Measurements from ENCODE around the gene EGLN3. TPM values are rescaled to one million over a fixed set of nuclear protein-coding genes. Genes with fewer than 3 reads are reported as not detected.
"Not testable (repeated sequence)": the region's sequence is repeated elsewhere in the genome, so short reads cannot be mapped to it uniquely, and the experiment has no call there.

EGLN3 gene
- total RNA-seq, 4 donors from 2014 or later = 10.7 to 125 (median 45.2) TPM

- in situ Hi-C loops (cut with MboI; ENCODE audit: low pct_ligation_motif_present in 1 of 4, low pct_unique_long_range_greater_than_20kb in 1 of 4, low sequenced_read_pairs in 3 of 4) = no loop called here
- no peak for DNase-seq
- 88 to 96% methylated on average over 5 to 8 of the region's 8 CpGs for WGBS, 2 donors (ENCODE audit: low coverage in 1 of 2)
These were observed 28.2 kb upstream of the EGLN3 start for GRCh38 chr14:33978892-33979612.

GRCh38 chr14:33972583-33973081, 21.8 kb upstream of the EGLN3 start:
- no peaks in the 10 kb centered on the region for H3K27me3 ChIP-seq
- no peak for TF ChIP-seq EP300 (IDR thresholded peaks at IDR 0.05; ENCODE audit: low read depth)
- H3K9me3 ChIP-seq = peaks cover 0 to 6% of the 10 kb centered on the region in 2 donors
- H3K27ac ChIP-seq = no peak overlapping the region
- intact Hi-C loops (cut with DNase I; ENCODE audit: low total_unique reads) (no loop called here), in situ Hi-C loops (cut with MboI; ENCODE audit: low pct_ligation_motif_present in 1 of 4, low pct_unique_long_range_greater_than_20kb in 1 of 4, low sequenced_read_pairs in 3 of 4) (no loop called here)
- no peak for DNase-seq
- H3K36me3 ChIP-seq = no peaks in the 10 kb centered on the region
- no peak overlapping the region for H3K4me3 ChIP-seq
- no peaks in the 10 kb centered on the region for H3K4me1 ChIP-seq
- WGBS, 2 donors (ENCODE audit: low coverage in 1 of 2) = 65 to 86% methylated on average over 6 of the region's 6 CpGs

More at GRCh38 chr14:33978892-33979612, 28.2 kb upstream of the EGLN3 start:
- H3K4me1 ChIP-seq = no peaks in the 10 kb centered on the region
- H3K27me3 ChIP-seq = no peaks in the 10 kb centered on the region
- H3K9me3 ChIP-seq = no peaks in the 10 kb centered on the region
- no peak overlapping the region for H3K4me3 ChIP-seq
- H3K36me3 ChIP-seq = no peaks in the 10 kb centered on the region
- intact Hi-C loops (cut with DNase I; ENCODE audit: low total_unique reads) = no loop called here
- H3K27ac ChIP-seq = no peak overlapping the region
- TF ChIP-seq EP300 (IDR thresholded peaks at IDR 0.05; ENCODE audit: low read depth) = no peak
- TF ChIP-seq POLR2A (IDR thresholded peaks at IDR 0.05) = no peak
- no peak for TF ChIP-seq CTCF (IDR thresholded peaks at IDR 0.05)
- no peak for TF ChIP-seq POLR2AphosphoS5 (IDR thresholded peaks at IDR 0.05)

GRCh38 chr14:33969846-33970245, 19.0 kb upstream of the EGLN3 start:
- H3K36me3 ChIP-seq; H3K27me3 ChIP-seq; H3K9me3 ChIP-seq; H3K27ac ChIP-seq; intact Hi-C loops (cut with DNase I; ENCODE audit: low total_unique reads); H3K4me1 ChIP-seq; in situ Hi-C loops (cut with MboI; ENCODE audit: low pct_ligation_motif_present in 1 of 4, low pct_unique_long_range_greater_than_20kb in 1 of 4, low sequenced_read_pairs in 3 of 4); H3K4me3 ChIP-seq; DNase-seq: not testable (repeated sequence)
- WGBS, 2 donors (ENCODE audit: low coverage in 1 of 2) = 89 to 93% methylated on average over 1 of the region's 1 CpG

- H3K9me3 ChIP-seq = peaks cover 0 to 6% of the 10 kb centered on the region in 2 donors
- H3K36me3 ChIP-seq = no peaks in the 10 kb centered on the region
- H3K27me3 ChIP-seq = no peaks in the 10 kb centered on the region
- in situ Hi-C loops (cut with MboI; ENCODE audit: low pct_ligation_motif_present in 1 of 4, low pct_unique_long_range_greater_than_20kb in 1 of 4, low sequenced_read_pairs in 3 of 4) = no loop called here
- no peak for DNase-seq
- H3K4me3 ChIP-seq = no peak overlapping the region
- intact Hi-C loops (cut with DNase I; ENCODE audit: low total_unique reads) = no loop called here
- TF ChIP-seq EP300 (IDR thresholded peaks at IDR 0.05; ENCODE audit: low read depth) (no peak), POLR2A (IDR thresholded peaks at IDR 0.05) (no peak), POLR2AphosphoS5 (IDR thresholded peaks at IDR 0.05) (no peak), CTCF (IDR thresholded peaks at IDR 0.05) (no peak)
- WGBS, 2 donors (ENCODE audit: low coverage in 1 of 2) = 50 to 78% methylated on average over 1 of the region's 1 CpG
- H3K4me1 ChIP-seq = no peaks in the 10 kb centered on the region
- H3K27ac ChIP-seq = no peak overlapping the region
These were observed 17.8 kb upstream of the EGLN3 start for GRCh38 chr14:33968722-33969121.

- DNase-seq = no peak
- in situ Hi-C loops (cut with MboI; ENCODE audit: low pct_ligation_motif_present in 1 of 4, low pct_unique_long_range_greater_than_20kb in 1 of 4, low sequenced_read_pairs in 3 of 4) = no loop called here
- Histone ChIP-seq H3K4me3 (no peak overlapping the region), H3K4me1 (no peaks in the 10 kb centered on the region), H3K27me3 (no peaks in the 10 kb centered on the region), H3K27ac (no peak overlapping the region), H3K36me3 (no peaks in the 10 kb centered on the region), H3K9me3 (peaks cover 0 to 6% of the 10 kb centered on the region in 2 donors)
- intact Hi-C loops (cut with DNase I; ENCODE audit: low total_unique reads) = no loop called here
- no peak for TF ChIP-seq CTCF (IDR thresholded peaks at IDR 0.05)
- no peak for TF ChIP-seq EP300 (IDR thresholded peaks at IDR 0.05; ENCODE audit: low read depth)
- no peak for TF ChIP-seq POLR2A (IDR thresholded peaks at IDR 0.05)
- TF ChIP-seq POLR2AphosphoS5 (IDR thresholded peaks at IDR 0.05) = no peak
- 61 to 85% methylated on average over 2 to 4 of the region's 4 CpGs for WGBS, 2 donors (ENCODE audit: low coverage in 1 of 2)
These were observed 16.3 kb upstream of the EGLN3 start for GRCh38 chr14:33967138-33967537.

Data from transverse colon (tissue), 4 donors.